Measurements from ENCODE around the gene ENAH.
A peak's percentile ranks its signal among the peaks of the same experiment; 100 is the strongest.

GRCh38 chr1:225462429-225462713 lies 190.6 kb downstream of the ENAH start:
- TF ChIP-seq TAF1 (IDR thresholded peaks at IDR 0.05; ENCODE audit: low read depth) = no peak
- TF ChIP-seq NFIC (IDR thresholded peaks at IDR 0.05) = peak; percentile 47; the same call in 1 of the 2 replicates
- no peak for TF ChIP-seq EP300 (IDR thresholded peaks at IDR 0.05; ENCODE audit: borderline replicate concordance)
- TF ChIP-seq USF1 (IDR thresholded peaks at IDR 0.05) = no peak
- no peak for TF ChIP-seq YY1 (IDR thresholded peaks at IDR 0.05; ENCODE audit: low read depth)
- TF ChIP-seq EGR1 (IDR thresholded peaks at IDR 0.05) = no peak
- no peak for TF ChIP-seq ZBTB7A (IDR thresholded peaks at IDR 0.05; ENCODE audit: low read depth)
- no peak for TF ChIP-seq CEBPB (IDR thresholded peaks at IDR 0.05)
- no peak for TF ChIP-seq FOXM1 (IDR thresholded peaks at IDR 0.05; ENCODE audit: borderline replicate concordance, low read depth)
- TF ChIP-seq CREB1 (IDR thresholded peaks at IDR 0.05; ENCODE audit: low read depth) = no peak
- no peak for TF ChIP-seq RAD21 (IDR thresholded peaks at IDR 0.05; ENCODE audit: low read depth)

Measured in Ishikawa (cell line).